Calu3 (cell line): ENCODE data around the gene MRPL37. TPM values are rescaled to one million over a fixed set of nuclear protein-coding genes. Genes with fewer than 3 reads are reported as not detected.

ENCODE experiments used
- BruUV-seq: library from RNA; stranded (reverse); fragments of 400-500 nt; replicated peaks from 2 replicates; lab custom pipeline; 2021; lab: Mats Ljungman, UMichigan
- CTCF ChIA-PET: fragments of 300-600 bp; sonication (Branson Sonifier 250); formaldehyde crosslinking; loops from one replicate; lab custom pipeline; 2022; ENCODE audit warnings: antibody characterized with exemption; lab: Charles Lee
- DNase-seq: peaks from one replicate; pipeline ENCODE4 v3.0.0; 2022
- H3K27ac Mint-ChIP-seq: one replicate; pipeline ENCODE4 v1.8.0; 2022; ENCODE audit warnings: mixed read lengths; ENCODE audit not compliant: unreplicated experiment
- H3K27me3 Mint-ChIP-seq: one replicate; pipeline ENCODE4 v1.8.0; 2022; ENCODE audit warnings: mixed read lengths; ENCODE audit not compliant: unreplicated experiment
- H3K36me3 Mint-ChIP-seq: one replicate; pipeline ENCODE4 v1.8.0; 2022; ENCODE audit warnings: mild to moderate bottlenecking, moderate library complexity, mixed read lengths; ENCODE audit not compliant: insufficient read depth, unreplicated experiment
- H3K4me1 Mint-ChIP-seq: one replicate; pipeline ENCODE4 v1.8.0; 2022; ENCODE audit warnings: mild to moderate bottlenecking, low read depth, mixed read lengths; ENCODE audit not compliant: unreplicated experiment
- H3K4me3 Mint-ChIP-seq: one replicate; pipeline ENCODE4 v1.8.0; 2022; ENCODE audit warnings: mild to moderate bottlenecking, low read depth, moderate library complexity, mixed read lengths; ENCODE audit not compliant: unreplicated experiment
- H3K9me3 Mint-ChIP-seq: one replicate; pipeline ENCODE4 v1.8.0; 2022; ENCODE audit warnings: low read depth, mixed read lengths; ENCODE audit not compliant: unreplicated experiment
- CTCF ChIP-seq: fragments of 200-600 bp; IDR thresholded peaks from one replicate; pipeline ENCODE4 v1.8.0; 2022; ENCODE audit warnings: antibody characterized with exemption; ENCODE audit not compliant: unreplicated experiment
- intact Hi-C: fragments of 100-400 bp; cut with micrococcal nuclease; formaldehyde crosslinking; loops from one replicate; pipeline ENCODE4 v1.10.0; 2022; ENCODE audit not compliant: unreplicated experiment
- total RNA-seq: library from RNA; stranded (reverse); gene quantifications from 2 replicates; pipeline ENCODE4 v1.2.3, GENCODE V29; 2022

Gene MRPL37
- total RNA-seq, 1 experiment from 2014 or later, result 105 TPM

GRCh38 chr1:54220004-54220811 lies 20.2 kb downstream of the MRPL37 start:
- intact Hi-C loops, result no loop called here
- H3K9me3 Mint-ChIP-seq, result no peaks in the 10 kb centered on the region
- no peak overlapping the region for H3K4me3 Mint-ChIP-seq
- CTCF ChIA-PET, result no interaction called here
- no peak overlapping the region for H3K27ac Mint-ChIP-seq
- no peak for DNase-seq
- TF ChIP-seq CTCF, result no peak
- no peaks in the 10 kb centered on the region for H3K27me3 Mint-ChIP-seq
- peaks cover 33% of the 10 kb centered on the region for H3K36me3 Mint-ChIP-seq
- no peaks in the 10 kb centered on the region for H3K4me1 Mint-ChIP-seq
- BruUV-seq, result no TSS peak

GRCh38 chr1:54221113-54221834 lies 21.3 kb downstream of the MRPL37 start:
- TF ChIP-seq CTCF, result no peak
- Mint-ChIP-seq H3K36me3 (peaks cover 38% of the 10 kb centered on the region), H3K27ac (no peak overlapping the region), H3K9me3 (no peaks in the 10 kb centered on the region), H3K27me3 (no peaks in the 10 kb centered on the region), H3K4me3 (no peak overlapping the region), H3K4me1 (no peaks in the 10 kb centered on the region)
- DNase-seq, result no peak
- intact Hi-C loops, result no loop called here
- CTCF ChIA-PET, result no interaction called here
- no TSS peak for BruUV-seq

- no peaks in the 10 kb centered on the region for H3K27me3 Mint-ChIP-seq
- no peak for DNase-seq
- no peak overlapping the region for H3K4me3 Mint-ChIP-seq
- H3K4me1 Mint-ChIP-seq, result no peaks in the 10 kb centered on the region
- TF ChIP-seq CTCF, result no peak
- no peaks in the 10 kb centered on the region for H3K9me3 Mint-ChIP-seq
- peaks cover 38% of the 10 kb centered on the region for H3K36me3 Mint-ChIP-seq
- H3K27ac Mint-ChIP-seq, result no peak overlapping the region
- CTCF ChIA-PET, result interaction anchor here (0.6 kb wide), 1 partner anchor 13 kb away, joined by 3 read pairs; no protein-coding TSS in a partner anchor
- intact Hi-C loops, result no loop called here
- BruUV-seq, result no TSS peak
These were observed 22.0 kb downstream of the MRPL37 start for GRCh38 chr1:54221867-54222484.

GRCh38 chr1:54222711-54223110 lies 22.7 kb downstream of the MRPL37 start:
- no TSS peak for BruUV-seq
- CTCF ChIA-PET, result interaction anchor here (0.6 kb wide), 1 partner anchor 12 kb away, joined by 3 read pairs; no protein-coding TSS in a partner anchor
- no peaks in the 10 kb centered on the region for H3K27me3 Mint-ChIP-seq
- no peaks in the 10 kb centered on the region for H3K9me3 Mint-ChIP-seq
- intact Hi-C loops, result no loop called here
- DNase-seq, result no peak
- H3K36me3 Mint-ChIP-seq, result peaks cover 32% of the 10 kb centered on the region
- H3K4me1 Mint-ChIP-seq, result no peaks in the 10 kb centered on the region
- no peak overlapping the region for H3K4me3 Mint-ChIP-seq
- H3K27ac Mint-ChIP-seq, result no peak overlapping the region
- no peak for TF ChIP-seq CTCF
